Measurements from ENCODE around the gene MFSD6L.

The MFSD6L gene

DNA sequence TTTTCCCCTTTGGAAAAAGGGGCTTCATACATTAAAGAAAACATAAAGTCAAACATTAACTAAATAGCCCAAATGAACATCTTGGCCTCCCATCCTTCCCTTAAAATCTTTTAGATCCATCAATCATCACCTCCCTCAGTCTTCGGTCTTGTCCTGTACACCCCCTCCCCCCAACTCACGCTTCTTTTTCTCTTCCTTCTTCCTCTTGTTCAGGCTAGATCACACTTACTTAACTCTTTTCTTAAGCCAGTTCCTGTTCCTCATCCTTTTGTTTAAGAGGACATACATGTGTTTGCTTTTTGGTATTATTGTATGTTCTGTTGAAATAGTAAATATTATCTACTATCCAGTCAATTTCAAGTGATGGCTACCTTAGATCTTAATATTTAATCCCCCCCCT lies 5.5 kb downstream of the MFSD6L start:
- DNase-seq (ENCODE audit: low read depth in 2 of 2), result no peak

DNA sequence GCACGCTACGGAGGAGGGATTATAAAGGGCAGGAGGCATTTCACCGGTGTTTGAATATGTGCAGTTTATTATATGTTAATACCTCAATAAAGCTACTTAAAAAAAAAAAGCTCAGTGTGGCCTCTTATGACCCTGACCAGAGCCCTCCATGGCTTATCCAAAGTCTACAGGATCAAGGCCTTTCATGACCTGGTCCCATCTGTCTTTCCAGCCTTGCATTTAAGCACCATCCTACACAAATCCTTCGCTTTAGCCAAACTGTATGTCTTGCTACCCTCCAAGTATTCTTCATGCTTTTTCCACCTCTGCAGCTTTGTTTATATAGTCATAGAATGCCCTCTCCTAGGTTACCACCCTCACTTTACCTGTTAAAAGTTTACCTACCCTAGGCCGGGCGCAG lies 6.5 kb downstream of the MFSD6L start:
- DNase-seq (ENCODE audit: low read depth in 2 of 2), result no peak

DNA sequence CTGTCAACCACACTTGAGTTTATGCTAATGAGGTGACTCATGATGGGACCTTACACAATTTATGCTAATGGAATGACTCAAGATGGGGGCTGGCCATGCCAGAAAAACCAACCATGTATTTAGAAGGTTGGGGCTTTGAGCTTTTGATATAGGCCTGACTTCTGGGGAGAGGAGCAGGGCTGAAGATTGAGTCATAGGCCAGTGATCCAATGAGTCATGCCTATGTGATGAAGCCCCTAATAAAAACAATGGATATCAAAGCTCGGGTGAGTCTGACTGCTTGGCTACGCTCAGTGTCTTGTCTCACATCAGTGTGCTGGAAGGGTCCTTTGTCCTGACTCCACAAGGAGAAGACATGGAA lies 7.3 kb downstream of the MFSD6L start:
- no peak for DNase-seq (ENCODE audit: low read depth in 2 of 2)

- no peak for DNase-seq (ENCODE audit: low read depth in 2 of 2)
Observed at GRCh38 chr17:8791248-8791909, 7.8 kb downstream of the MFSD6L start.

- DNase-seq (ENCODE audit: low read depth in 2 of 2), result no peak
Observed at GRCh38 chr17:8789743-8790142, 9.4 kb downstream of the MFSD6L start.

DNA sequence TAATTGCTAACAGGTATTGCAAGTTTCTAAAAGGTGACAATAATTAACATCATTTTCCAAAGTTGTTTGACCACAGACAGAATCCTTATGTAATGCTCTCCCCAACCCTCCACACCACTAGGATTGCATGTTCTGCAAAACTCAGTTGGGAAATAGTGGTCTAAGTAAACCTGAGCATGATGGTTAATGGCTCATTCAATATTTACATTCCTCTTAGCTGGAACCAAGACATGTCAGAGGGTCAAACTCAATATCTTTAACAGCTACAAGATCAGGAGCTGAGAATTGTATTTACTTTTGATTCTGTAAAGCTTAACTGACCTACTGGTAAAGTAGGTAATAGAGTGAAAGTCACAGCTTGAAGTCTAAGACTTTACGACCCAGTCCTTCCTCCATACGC lies 10.2 kb downstream of the MFSD6L start:
- DNase-seq (ENCODE audit: low read depth in 2 of 2), result no peak

DNA sequence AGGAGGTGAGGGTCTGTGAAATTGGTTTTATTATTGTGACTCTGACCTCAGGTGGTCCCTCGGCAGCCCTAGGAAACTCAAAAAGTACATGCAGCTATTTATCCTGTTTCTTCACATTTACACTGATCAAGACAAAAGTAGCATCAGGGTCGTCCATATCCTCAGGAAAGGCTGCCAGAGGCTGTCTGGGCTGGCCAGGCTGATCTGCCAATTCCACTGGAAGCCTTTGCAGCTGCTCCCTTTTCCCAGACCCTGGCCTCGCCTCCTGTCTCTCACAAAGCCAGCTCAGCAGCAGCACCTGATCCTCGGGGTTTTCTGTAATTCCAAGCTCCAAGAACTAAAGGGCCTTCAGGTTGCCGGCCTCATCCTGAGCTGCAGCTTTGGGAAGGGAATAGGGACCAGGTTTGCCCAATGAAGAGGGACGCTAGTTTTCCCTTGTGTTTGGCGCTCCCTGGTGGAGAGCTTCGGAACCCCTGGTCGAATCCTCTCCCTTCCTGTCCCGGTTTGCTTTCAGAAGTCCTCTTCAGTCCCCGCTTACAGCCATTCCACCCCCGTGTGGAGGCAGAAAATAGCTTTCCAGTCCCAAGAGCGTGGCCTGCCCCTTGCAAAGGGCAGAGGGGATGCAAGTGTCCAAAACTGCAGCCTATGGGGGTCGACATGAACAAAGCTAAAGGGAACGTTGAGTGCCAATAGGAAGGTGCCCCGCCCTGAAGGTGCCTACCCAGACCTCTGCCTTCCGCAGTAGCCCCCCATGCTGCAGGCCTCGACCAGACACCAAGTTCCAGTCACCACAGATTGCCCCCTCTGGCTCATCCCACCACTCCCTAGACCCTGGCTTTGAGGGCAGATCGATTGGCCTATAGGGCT lies 13.4 kb downstream of the MFSD6L start:
- peak; percentile 4 to 53 for DNase-seq (ENCODE audit: low read depth in 2 of 2)

GRCh38 chr17:8782176-8782575 lies 17.0 kb downstream of the MFSD6L start:
- no peak for DNase-seq (ENCODE audit: low read depth in 2 of 2)

DNA sequence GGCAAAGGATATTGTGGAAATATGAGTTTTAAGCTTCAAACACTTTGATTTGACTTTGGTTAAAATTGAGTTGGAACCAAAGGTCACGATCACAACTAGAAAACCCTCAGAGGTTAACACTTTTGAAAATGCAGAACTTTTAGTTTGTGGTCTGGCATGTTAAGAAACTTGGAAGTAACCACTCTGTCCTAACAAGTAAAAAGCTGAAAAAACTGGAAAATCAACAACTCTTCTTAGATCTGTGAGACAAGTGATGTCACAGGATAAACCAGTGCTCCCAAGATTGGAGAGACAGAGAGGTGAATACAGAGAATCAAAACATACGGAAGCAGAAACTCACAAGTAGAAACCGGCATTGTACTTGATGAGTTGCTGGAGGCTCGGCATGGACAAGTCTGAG lies 17.4 kb downstream of the MFSD6L start:
- DNase-seq (ENCODE audit: low read depth in 2 of 2), result no peak

GRCh38 chr17:8776881-8777280 lies 22.3 kb downstream of the MFSD6L start:
- no peak for DNase-seq (ENCODE audit: low read depth in 2 of 2)

DNA sequence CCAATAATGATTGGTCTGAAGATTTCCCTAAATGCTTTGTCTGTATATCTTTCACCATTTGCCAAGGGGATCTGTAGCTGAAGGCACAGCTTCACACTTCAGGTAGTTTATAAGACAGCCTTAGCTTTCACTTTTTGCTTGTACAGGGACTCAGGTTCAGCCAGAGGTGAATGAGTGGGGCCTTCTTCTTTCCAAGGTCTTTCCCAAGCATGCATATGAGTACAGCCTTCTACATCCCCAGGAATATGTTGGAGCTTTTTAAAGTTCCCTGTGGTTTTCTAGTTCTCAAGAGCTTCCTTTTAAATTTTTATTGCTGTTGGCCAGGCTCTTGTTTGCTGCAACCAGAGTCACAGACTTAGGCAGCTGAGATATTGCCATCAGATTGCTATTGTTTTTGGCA lies 22.9 kb downstream of the MFSD6L start:
- DNase-seq (ENCODE audit: low read depth in 2 of 2), result no peak

DNA sequence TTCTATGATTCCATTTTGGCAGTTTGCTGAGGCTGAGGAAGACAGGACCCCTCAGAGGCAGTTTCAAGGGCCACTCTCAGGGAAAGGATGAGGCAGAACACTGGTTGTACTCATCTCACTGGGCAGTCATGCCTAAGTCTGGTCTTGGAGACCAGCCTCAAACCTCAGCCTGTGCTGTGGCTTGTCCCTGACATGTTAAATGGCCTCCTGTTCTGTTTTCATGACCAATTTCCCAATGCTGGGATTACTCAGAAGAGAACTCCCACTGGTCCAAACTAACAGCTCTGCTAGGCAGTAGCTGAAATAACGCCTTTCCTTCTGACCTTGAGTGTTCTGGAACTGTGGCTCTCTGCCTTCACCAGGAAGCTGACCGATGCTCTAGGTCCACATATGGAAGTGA lies 32.4 kb downstream of the MFSD6L start:
- DNase-seq (ENCODE audit: low read depth in 2 of 2), result no peak

DNA sequence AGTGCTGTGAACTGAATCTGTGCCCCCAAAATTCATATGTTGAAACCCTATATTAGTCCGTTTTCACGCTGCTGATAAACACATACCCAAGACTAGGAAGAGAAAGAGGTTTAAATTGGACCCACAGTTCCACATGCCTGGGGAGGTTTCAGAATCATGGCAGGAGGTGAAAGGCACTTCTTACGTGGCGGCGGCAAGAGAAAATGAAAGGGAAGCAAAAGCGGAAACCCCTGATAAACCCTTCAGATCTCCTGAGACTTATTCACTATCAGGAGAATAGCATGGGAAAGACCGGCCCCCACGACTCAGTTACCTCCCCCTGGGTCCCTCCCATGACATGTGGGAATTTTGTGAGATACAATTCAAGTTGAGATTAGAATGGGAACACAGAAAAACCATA lies 37.2 kb downstream of the MFSD6L start:
- no peak for DNase-seq (ENCODE audit: low read depth in 2 of 2)

DNA sequence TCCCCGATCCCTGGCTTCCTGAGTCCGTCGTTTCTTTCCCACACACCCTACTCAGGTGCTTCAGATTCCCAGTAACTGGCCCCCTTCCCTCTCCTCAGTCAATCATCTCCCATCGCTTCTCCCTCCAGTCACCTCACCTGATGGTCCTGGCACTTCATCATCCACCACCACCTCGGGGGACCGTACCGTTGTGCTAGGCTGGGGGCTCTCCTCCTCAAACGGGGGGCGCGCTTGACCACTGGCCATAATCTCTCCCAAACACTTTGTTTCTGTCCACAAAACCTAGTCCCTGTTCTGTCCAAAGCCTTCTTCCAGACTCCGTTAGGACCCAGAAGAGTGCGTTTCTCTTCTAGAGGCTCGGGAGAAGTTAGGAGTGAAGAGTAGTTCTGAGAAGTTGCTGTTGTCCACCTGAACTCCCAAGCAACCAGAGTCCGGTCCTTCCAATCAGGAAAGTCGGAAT lies 41.0 kb downstream of the MFSD6L start, which contains the start of gene SPDYE4:
SPDYE4 (minus strand) TSS at position 410 of the 460 bp plus-strand sequence; CDS start at position 246, 164 bp downstream.
- no peak for DNase-seq (ENCODE audit: low read depth in 2 of 2)

- no peak for DNase-seq (ENCODE audit: low read depth in 2 of 2)
Observed at GRCh38 chr17:8757189-8757588, 42.0 kb downstream of the MFSD6L start.

DNA sequence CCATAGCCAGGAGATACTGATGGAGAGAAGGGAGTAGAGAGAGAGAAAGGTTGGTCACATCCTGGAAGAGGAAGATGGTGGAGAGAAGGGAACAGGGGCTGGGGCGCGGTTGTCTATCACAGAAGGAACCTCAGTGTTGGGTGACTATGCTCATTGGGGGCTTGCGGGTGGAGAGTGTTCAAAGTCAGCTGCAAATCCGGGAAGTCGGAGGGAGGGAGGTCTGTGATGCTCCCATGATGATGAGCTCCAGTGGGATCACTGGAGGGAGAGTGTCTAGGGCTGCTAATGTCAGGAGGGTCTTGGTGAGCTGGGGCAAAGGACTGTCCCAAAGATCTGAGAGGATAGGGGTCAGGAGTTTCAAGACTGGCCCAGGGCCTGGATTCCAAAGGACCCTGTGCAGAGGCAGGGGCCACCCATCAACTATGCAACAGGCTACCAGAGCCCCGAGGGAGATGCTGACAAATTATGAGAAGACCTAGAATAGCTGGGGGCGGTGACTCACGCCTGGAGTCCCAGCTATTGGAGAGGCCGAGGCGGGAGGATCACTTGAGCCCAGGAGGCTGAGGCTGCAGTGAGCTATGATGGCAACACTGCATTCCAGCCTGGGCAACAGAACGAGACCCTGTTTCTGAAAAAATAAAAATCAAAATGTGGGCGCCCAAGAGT lies 43.4 kb downstream of the MFSD6L start:
- no peak for DNase-seq (ENCODE audit: low read depth in 2 of 2)

- DNase-seq (ENCODE audit: low read depth in 2 of 2), result no peak
Observed at GRCh38 chr17:8754890-8755289, 44.3 kb downstream of the MFSD6L start.

DNA sequence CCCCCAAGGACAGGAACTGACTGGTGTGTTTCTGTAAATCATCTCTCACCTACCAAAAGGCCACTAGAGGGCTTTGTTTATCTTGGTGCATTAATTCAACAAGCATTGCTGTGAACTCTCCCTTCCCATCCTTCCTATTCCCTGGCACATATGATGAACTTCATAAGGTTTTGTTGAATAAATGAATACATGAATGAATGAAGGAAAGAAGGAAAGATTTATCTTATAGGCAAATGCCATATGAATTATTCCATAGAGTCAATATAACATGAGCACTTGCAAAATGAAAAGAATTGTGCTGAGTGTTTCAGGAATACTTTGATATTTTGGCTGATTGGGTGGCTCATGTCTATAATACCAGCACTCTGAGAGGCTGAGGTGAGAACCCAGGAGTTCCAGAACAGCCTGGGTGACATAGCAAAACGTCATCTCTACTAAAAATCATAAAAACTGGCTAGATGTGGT lies 45.2 kb downstream of the MFSD6L start:
- no peak for DNase-seq (ENCODE audit: low read depth in 2 of 2)

DNA sequence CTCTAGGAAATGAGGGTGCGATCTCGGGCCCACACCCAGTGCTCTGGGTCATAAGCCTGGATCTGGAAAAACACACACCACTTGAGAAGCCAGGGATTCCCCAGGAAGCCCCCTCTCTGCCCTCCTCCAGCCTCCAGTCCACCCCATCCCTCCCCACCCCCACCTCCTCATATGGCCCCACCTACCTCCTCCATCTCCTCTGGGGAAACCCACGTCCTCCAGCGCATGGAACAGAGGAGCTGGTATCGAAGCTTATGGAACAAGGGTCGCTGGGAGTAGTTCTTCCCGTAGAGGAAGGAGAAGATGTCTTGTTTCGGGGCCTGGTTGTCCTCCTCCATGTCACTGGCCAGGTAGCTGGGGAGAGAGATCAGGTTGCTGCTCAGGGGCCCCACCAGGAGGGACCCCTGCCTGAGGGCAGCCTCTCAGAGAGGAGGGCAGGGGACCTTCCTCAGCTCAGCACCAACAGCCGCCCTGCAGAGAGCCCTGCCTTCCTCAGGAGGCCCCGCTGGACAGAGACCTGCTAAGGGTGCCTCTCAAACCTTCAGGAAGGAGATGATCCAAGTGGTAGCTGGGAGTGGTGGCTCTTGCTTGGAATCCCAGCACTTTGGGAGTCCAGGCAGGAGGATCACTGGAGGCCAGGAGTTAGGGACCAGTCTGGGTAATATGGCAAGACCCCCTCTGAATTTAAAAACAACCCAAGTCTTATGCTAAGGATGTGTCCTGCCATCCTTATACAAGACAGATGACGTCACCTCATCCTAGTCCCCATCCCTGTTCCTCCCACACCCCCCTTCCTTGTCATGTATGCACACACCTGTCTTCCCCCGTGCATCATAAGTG lies 45.8 kb downstream of the MFSD6L start:
- no peak for DNase-seq (ENCODE audit: low read depth in 2 of 2)

GRCh38 chr17:8749616-8750015 lies 49.5 kb downstream of the MFSD6L start:
- no peak for DNase-seq (ENCODE audit: low read depth in 2 of 2)

- DNase-seq (ENCODE audit: low read depth in 2 of 2), result no peak
Observed at GRCh38 chr17:8747742-8748141, 51.4 kb downstream of the MFSD6L start.
